SU-DHL-6 (cell line): ENCODE data around the gene SMARCA4.

Source experiments
- EZH2phosphoT487 ChIP-seq: fragments of 200-600 bp; sonication (generic), shearing (Covaris generic); conservative IDR thresholded peaks from 2 replicates; pipeline ENCODE4 v1.6.1; 2018; ENCODE audit warnings: mild to moderate bottlenecking, antibody characterized with exemption, low read length, moderate library complexity, mixed read lengths
- TF ChIP-seq, protein P1 (sequence below): fragments of 200-600 bp; sonication (generic); IDR thresholded peaks from one replicate; pipeline ENCODE4 v1.5.1; 2017; ENCODE audit warnings: antibody characterized with exemption, mild to moderate bottlenecking, low read length, moderate library complexity; ENCODE audit not compliant: insufficient read depth, poor library complexity, severe bottlenecking

GRCh38 chr19:10968527-10969135 is 7.8 kb downstream of the SMARCA4 start:
- TF ChIP-seq, protein P1, sequence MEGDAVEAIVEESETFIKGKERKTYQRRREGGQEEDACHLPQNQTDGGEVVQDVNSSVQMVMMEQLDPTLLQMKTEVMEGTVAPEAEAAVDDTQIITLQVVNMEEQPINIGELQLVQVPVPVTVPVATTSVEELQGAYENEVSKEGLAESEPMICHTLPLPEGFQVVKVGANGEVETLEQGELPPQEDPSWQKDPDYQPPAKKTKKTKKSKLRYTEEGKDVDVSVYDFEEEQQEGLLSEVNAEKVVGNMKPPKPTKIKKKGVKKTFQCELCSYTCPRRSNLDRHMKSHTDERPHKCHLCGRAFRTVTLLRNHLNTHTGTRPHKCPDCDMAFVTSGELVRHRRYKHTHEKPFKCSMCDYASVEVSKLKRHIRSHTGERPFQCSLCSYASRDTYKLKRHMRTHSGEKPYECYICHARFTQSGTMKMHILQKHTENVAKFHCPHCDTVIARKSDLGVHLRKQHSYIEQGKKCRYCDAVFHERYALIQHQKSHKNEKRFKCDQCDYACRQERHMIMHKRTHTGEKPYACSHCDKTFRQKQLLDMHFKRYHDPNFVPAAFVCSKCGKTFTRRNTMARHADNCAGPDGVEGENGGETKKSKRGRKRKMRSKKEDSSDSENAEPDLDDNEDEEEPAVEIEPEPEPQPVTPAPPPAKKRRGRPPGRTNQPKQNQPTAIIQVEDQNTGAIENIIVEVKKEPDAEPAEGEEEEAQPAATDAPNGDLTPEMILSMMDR = no peak
- TF ChIP-seq EZH2phosphoT487 = no peak
